Measurements from ENCODE around the gene SART1.

DNA sequence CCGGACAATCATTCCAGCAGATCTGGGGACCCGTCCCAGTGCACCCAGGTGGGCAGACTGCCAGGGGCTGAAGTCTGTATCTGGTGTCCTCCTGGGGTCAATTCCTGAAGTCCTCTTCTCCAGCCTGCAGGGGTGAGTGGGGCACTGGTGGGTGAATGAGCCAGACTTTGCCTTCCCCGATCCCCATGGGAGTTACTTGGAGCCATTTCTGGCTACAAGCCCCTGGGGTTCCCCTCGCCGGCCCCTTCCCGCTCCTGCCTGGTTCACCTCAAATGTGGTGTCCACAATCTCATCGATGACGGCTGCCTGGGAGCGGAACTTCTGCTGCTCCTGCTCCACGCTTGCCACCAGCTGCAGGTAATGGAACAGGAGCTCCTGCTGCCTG is 55.3 kb downstream of the SART1 start:
- no peak for TF ChIP-seq POLR2A (IDR thresholded peaks at IDR 0.05; ENCODE audit: low read depth, low read length)
- TF ChIP-seq PAX5 (IDR thresholded peaks at IDR 0.05; ENCODE audit: insufficient read depth, low read length, severe bottlenecking) = no peak
- no peak for TF ChIP-seq TAF1 (IDR thresholded peaks at IDR 0.05; ENCODE audit: low read depth, low read length)
- TF ChIP-seq POLR2AphosphoS5 (IDR thresholded peaks at IDR 0.05; ENCODE audit: low read depth, low read length) = no peak

Data from GM12891 (cell line).